HFF-Myc (cell line): ENCODE results near the gene MTFR1L.
A peak's percentile ranks its signal among the peaks of the same experiment; 100 is the strongest.

ENCODE experiments used
- DNase-seq: peaks from one replicate; pipeline ENCODE4 v3.0.0-alpha.2; 2011; ENCODE audit warnings: low read depth; ENCODE audit errors: extremely low read depth
- H3K4me3 ChIP-seq: replicated peaks from 2 replicates; pipeline ENCODE4 v1.5.1; 2011; ENCODE audit warnings: low read depth, mild to moderate bottlenecking, control low read depth, low read length
- CTCF ChIP-seq: IDR thresholded peaks from 2 replicates; pipeline ENCODE4 v1.5.1; 2012; ENCODE audit warnings: mild to moderate bottlenecking, low read depth, low read length, control low read depth; ENCODE audit errors: missing control alignments

Gene MTFR1L

GRCh38 chr1:25858494-25858893 is 38.7 kb downstream of the MTFR1L start:
- H3K4me3 ChIP-seq, result peak overlapping the region; percentile 91
- DNase-seq, result no peak
- no peak for TF ChIP-seq CTCF

- DNase-seq, result peak; percentile 43
- peak within 1 kb of the TSS; percentile 91 for H3K4me3 ChIP-seq
These were observed 39.4 kb downstream of the MTFR1L start, which contains the start of gene AUNIP for GRCh38 chr1:25858906-25859789. AUNIP (minus strand) TSS chr1:25859457; CDS start chr1:25859357, 100 bp downstream.

GRCh38 chr1:25861316-25862286 is 41.8 kb downstream of the MTFR1L start:
- H3K4me3 ChIP-seq, result no peak overlapping the region
- TF ChIP-seq CTCF, result no peak
- no peak for DNase-seq

More at GRCh38 chr1:25858906-25859789, 39.4 kb downstream of the MTFR1L start, which contains the start of gene AUNIP:
- no peak for TF ChIP-seq CTCF

GRCh38 chr1:25862785-25863485 is 43.2 kb downstream of the MTFR1L start:
- no peak for DNase-seq
- no peak for TF ChIP-seq CTCF
- no peak overlapping the region for H3K4me3 ChIP-seq

- no peak for DNase-seq
- no peak for TF ChIP-seq CTCF
- no peak overlapping the region for H3K4me3 ChIP-seq
These were observed 43.9 kb downstream of the MTFR1L start for GRCh38 chr1:25863486-25864262.
